GM21529 (cell line): Measurements from ENCODE around the gene TUBA3E.
"Not testable (repeated sequence)": the region's sequence is repeated elsewhere in the genome, so short reads cannot be mapped to it uniquely, and the experiment has no call there.

ENCODE experiments used
- ATAC-seq: cut with Tn5 transposase; IDR thresholded peaks from one replicate; pipeline ENCODE4 v1.9.1; 2021; ENCODE audit not compliant: unreplicated experiment

TUBA3E gene

GRCh38 chr2:130192451-130192850, 5.8 kb downstream of the TUBA3E start:
- not testable (repeated sequence) for ATAC-seq

GRCh38 chr2:130191319-130191718, 6.9 kb downstream of the TUBA3E start:
- not testable (repeated sequence) for ATAC-seq

- ATAC-seq = no peak
These were observed 8.0 kb downstream of the TUBA3E start for GRCh38 chr2:130190237-130190636.

- ATAC-seq = not testable (repeated sequence)
These were observed 9.3 kb downstream of the TUBA3E start for GRCh38 chr2:130188958-130189357.

- not testable (repeated sequence) for ATAC-seq
These were observed 10.1 kb downstream of the TUBA3E start for GRCh38 chr2:130187859-130188792.

GRCh38 chr2:130187268-130187667, 11.0 kb downstream of the TUBA3E start:
- ATAC-seq = no peak

GRCh38 chr2:130186391-130186790, 11.8 kb downstream of the TUBA3E start:
- ATAC-seq = no peak

GRCh38 chr2:130185896-130186295, 12.3 kb downstream of the TUBA3E start:
- ATAC-seq = no peak

GRCh38 chr2:130185436-130185835, 12.8 kb downstream of the TUBA3E start:
- no peak for ATAC-seq

GRCh38 chr2:130183512-130184373, 14.5 kb downstream of the TUBA3E start:
- ATAC-seq = no peak

- peak; percentile 30 for ATAC-seq
These were observed 15.3 kb downstream of the TUBA3E start for GRCh38 chr2:130182826-130183511.

GRCh38 chr2:130181880-130182682, 16.2 kb downstream of the TUBA3E start, which contains the start of gene MZT2B:
TSS of gene MZT2B (plus strand) at chr2:130182262. CDS start at chr2:130182283, 21 bp downstream.
- ATAC-seq = peak; percentile 77

- peak; percentile 53 for ATAC-seq
These were observed 16.8 kb downstream of the TUBA3E start, which contains the start of gene SMPD4 for GRCh38 chr2:130181325-130181879. TSS of gene SMPD4 (minus strand) at chr2:130181602. CDS start at chr2:130176592, 5,010 bp downstream.

GRCh38 chr2:130180404-130181324, 17.6 kb downstream of the TUBA3E start:
- not testable (repeated sequence) for ATAC-seq

GRCh38 chr2:130174866-130175265, 23.4 kb downstream of the TUBA3E start:
- peak; percentile 83 for ATAC-seq

GRCh38 chr2:130169896-130170295, 28.3 kb downstream of the TUBA3E start:
- ATAC-seq = no peak

- ATAC-seq = not testable (repeated sequence)
These were observed 29.1 kb downstream of the TUBA3E start for GRCh38 chr2:130169163-130169562.

- ATAC-seq = not testable (repeated sequence)
These were observed 31.6 kb downstream of the TUBA3E start for GRCh38 chr2:130166611-130167010.
